Measurements from ENCODE around the gene PTBP3.
"Not testable (repeated sequence)": the region's sequence is repeated elsewhere in the genome, so short reads cannot be mapped to it uniquely, and the experiment has no call there.

Gene PTBP3

DNA sequence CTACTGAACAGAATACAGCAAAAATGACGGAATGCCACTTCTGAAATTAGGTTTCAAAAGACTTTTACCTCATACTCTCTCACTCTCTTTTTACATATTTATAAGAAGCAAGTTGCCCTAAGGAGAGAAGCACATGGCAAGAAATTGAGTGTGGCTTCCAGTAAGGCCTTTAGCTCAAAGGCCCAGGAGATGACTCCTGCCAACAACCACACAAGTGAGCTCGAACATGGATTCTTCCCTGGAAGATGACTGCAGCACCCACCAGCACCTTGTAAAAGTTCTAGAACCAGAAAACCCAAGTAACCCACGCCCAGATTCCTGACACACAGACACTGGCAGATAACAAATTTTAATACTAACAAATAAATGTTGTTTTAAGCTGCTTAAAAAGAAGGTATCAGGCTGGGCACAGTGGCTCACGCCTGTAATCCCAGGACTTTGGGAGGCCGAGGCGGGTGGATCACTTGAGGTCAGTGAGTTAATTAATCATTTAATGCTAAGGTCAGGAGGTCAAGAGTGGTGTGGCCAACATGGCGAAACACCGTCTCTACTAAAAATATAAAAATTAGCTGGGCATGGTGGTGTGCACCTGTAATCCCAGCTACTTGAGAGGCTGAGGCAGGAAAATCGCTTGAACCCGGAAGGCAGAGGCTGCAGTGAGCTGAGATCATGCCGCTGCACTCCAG, 17.0 kb downstream of the PTBP3 start:
- DNase-seq, result no peak

DNA sequence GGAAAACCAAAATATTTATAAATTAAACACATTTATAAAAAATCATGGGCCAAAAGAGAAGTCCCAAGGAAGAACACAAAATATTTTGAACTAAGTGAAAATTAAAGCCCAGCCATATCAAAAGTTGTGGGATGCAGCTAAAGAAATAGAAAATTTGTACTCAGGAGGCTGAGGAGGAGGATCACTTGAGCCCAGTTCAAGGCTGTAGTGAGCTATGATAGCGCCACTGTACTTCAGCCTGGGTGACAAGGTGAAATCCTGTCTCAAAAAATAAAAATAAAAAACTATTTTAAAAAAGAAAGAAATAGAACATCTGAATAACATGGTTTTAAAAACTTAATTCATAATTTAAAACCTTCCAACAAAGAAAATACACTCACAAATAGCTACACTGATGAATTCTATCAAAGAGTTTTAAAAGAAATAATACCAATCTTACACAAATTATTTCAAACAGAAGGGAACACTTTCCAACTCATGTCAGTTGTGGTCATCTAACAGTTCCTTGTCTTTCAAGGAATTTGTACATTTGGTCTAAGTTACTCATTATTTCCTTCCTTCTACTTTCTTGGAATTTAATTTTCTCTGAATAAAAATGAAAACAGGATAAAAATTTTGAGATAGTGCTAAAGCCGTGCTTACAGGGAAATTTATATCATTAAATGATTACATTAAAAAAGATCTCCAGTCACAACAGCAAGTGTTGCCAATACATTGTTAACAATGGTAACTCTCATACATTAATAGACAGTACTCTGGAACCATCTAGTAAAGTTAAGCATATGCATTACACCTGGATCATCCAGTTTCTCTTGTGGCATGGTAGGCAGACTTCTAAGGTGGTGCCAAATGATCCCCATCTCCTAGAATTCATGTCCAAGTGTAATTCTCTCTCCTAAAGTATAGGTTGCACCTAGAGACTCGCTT, 17.8 kb downstream of the PTBP3 start:
- DNase-seq, result no peak

DNA sequence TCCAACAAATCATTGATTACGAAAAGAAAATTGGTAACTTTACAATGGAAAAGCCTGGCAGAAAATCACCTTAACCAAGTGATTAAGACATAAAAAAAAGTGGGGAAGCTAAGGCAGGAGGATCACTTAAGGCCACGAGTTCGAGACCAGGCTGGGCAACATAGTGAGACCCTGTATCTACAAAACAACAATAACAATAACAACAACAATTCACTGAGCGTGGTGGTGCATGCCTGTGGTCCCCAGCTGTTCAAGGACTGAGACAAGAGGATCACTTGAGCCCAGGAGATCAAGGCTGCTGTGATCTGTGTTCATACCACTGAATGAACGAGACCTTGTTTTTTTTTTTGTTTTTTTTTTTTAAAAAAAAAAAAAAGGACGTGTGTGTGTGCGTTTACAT, 21.3 kb downstream of the PTBP3 start:
- DNase-seq, result no peak

DNA sequence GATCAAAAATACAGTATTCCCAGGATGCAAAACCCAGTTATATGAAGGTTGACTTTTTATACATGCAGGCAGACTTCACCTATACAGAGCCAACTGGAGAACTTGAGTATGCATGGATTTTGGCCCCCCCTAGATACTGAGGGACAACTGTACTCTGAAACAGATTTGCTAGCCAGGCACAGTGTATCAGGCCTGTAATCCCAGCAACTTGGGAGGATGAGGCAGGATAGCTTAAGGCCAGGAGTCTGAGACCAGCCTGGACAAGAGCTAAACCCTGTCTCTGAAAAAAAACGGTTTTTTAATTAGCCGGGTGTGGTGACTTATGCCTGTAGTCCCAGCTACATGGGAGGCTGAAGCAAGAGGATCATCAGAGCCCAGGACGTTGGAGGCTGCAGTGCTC, 21.9 kb downstream of the PTBP3 start:
- no peak for DNase-seq

DNA sequence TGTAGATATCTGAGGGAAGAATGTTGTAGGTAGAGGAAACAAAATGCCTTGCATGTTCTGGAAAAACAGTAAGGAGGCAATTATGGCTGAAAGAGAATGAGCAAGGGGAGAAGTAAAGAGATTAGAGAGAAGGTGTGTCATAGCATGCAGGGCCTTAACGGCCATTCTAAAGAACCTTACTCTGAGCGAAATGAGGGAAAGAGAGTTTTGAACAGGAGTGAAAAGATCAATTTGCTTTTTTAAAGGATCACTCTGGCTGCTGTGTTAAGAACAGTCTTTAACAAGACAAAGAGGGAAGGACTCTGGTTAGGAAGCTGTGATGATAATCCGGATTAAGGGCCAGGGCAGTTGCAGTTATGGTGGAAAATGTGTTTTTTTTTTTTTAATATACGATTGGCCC, 22.6 kb downstream of the PTBP3 start:
- no peak for DNase-seq

DNA sequence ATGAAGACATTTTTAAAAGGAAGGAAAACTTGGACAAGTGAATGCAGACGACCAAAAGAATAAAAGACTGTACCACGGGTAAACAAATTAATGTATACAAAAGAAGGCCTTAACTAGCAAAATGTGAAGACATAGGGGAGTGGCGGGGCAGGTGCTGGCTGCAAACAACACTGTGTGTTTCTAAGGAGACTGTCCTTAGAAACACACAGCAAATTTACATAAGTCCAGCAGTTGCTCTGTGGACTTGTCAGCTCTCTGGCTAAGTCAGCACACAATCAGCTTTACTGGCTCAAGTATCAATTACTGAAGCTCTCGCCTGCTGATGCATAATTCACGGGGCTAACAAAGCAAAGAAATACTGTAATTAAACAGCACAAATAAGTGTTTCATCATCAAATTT, 24.8 kb downstream of the PTBP3 start:
- DNase-seq, result no peak

DNA sequence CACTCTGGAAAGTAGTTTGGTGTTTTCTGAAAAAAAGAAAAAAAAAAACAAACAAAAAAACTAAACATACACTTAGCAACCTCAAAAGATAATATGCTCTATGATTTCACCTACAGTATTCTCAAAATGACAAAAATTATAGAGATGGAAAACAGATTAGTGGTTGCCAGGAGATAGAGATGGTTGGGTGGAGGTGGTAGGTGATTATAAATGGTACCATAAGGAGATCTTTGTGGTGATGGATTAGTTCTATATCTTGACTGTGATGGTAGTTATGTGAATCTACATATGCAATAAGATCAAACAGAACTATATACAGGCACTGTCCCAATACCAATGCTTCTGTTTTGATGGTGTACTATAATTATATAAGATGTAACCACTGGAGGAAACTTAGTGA, 32.0 kb downstream of the PTBP3 start:
- DNase-seq, result no peak

DNA sequence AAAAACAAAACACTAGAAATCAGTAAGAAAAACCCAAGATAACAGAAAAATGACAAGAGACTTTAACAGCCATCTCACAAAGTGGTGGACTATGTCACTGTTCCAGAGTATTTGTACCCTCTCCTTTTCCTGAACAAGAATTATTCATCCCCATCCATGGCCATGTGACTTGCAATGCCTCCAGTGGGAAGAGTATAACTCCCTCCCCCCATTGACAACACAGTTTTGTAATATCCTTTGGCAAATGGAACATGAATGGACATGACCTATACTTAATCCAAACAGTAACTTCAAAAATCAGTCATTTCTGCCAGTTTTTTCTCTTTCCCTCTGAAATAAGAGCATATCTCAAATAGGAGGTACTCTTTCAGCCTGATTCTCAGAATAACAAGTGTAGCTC, 33.9 kb downstream of the PTBP3 start:
- peak; percentile 46 for DNase-seq

DNA sequence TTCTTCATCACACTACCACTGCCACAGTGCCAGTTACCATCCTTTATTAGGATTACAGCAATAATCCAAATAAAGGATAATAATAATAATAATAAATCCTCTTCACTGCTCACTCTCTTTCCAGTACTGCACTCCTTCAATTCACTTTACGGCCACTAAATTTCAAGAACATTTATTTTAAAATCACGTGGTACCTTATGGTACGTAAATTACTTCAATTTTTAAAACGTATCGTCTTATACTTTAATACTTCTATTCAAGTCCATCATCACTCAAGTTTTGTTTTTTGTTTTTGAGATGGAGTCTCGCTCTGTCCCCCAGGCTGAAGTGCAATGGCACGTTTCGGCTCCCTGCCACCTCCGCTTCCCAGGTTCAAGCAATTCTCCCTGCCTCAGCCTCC, 36.5 kb downstream of the PTBP3 start:
- no peak for DNase-seq

DNA sequence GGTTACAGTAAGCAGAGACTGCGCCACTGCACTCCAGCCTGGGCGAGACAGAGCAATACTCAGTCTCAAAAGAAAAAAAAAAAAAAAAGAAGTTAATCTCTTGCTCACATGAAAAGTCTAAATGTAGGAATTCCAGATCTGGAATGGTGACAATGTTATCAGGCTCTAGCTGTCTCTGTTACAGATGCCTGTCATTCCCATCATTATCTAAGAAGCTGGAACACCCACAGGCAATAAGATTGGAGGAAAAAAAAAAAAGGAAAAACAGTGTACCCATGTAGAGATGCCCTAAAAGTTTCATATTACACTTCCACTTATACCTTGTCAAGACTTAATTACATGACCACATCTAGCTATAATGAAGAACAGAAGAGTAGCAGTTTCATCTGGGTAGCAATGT, 38.2 kb downstream of the PTBP3 start:
- no peak for DNase-seq

DNA sequence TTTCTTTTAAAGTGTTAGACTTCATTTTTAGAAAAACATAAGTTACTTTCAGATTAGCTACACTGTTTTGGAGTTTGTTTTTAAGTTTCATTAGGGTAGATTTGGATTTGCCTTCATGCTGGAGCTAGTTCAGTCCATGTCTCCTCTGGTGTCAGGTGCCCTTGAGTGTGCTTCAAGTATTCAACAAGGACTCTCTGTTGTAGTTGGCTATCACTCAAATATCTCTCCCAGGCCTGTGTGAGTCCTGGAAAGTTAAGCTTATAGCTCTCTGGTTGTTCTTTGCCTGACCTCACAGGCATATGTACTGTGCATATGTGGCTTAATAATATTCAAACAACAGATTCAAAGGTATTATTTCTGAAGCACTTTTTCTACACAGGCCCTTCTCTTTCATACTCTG, 45.4 kb downstream of the PTBP3 start:
- no peak for DNase-seq

DNA sequence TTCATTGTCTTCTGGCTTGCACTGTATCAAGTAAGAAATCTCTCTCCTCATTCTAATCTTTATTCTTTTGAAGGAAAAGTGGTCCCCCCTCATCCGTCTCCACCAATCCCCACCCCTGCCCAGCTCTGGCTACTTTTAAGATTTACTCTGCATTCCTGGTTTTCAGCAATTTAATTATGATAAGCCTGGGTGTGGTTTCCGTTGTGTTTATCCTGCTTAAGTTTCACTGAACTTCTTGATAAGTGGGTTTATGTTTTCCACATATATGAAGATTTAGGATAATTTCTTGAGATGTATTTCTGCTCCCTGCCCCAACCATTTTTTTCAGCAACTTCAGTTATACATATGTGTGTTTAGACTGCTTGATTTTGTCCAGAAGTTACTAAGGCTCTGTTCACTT, 46.5 kb downstream of the PTBP3 start:
- DNase-seq, result no peak

DNA sequence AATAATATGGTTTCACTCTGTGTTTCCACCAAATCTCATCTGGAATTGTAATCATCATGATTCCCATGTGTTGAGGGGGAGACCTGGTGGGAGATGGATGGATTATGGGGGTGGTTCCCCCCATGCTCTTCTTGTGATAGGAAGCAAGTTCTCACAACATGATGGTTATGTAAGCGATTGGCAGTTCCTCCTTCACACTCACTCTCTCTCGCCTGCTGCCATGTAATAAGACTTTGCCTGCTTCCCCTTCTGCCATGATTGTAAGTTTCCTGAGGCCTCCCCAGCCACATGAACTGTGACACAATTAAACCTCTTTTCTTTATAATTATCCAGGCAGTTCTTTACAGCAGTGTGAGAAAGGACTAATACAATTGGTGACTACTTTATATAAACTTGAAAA, 48.4 kb downstream of the PTBP3 start:
- DNase-seq, result no peak

DNA sequence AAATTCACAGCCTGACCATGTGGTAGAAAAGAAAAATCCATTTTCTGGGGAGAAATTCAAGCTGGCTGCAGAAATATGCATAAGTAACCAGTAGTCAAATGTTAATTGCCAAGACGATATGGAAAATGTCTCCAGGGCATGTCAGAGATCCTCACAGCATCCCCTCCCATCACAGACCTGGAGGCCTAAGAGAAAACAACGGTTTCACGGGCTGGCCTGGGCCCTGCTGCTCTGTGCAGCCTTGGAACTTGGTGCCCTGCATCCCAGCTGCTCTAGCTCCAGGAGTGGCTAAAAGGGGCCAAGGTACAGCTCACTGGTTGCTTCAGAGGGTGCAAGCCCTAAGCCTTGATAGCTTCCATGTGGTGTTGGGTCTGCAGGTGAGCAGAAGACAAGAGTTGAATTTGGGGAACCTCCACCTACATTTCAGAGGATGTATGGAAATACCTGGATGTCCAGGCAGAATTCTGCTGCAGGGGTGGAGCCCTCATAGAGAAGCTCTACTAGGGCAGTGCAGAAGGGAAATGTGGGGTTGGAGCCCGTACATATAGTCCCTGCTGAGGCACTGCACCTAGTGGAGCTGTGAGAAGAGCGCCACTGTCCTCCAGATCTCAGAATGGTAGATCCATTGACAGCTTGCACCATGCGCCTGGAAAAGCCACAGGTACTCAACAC, 49.7 kb downstream of the PTBP3 start:
- no peak for DNase-seq

DNA sequence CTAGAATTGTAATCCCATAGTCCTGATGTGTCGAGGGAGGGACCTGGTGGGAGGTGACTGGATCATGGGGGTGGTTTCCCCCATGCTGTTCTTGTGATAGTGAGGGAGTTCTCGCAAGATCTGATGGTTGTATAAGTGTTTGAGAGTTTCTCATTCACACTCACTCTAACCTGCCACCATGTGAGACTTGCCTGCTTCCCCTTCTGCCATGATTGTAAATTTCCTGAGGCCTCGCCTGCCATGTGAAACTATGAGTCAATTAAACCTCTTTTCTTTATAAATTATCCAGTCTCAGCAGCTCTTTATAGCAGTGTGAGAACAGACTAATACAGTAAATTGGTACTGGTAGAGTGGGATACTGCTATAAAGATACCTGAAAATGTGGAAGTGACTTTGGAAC, 50.6 kb downstream of the PTBP3 start:
- DNase-seq, result not testable (repeated sequence)

DNA sequence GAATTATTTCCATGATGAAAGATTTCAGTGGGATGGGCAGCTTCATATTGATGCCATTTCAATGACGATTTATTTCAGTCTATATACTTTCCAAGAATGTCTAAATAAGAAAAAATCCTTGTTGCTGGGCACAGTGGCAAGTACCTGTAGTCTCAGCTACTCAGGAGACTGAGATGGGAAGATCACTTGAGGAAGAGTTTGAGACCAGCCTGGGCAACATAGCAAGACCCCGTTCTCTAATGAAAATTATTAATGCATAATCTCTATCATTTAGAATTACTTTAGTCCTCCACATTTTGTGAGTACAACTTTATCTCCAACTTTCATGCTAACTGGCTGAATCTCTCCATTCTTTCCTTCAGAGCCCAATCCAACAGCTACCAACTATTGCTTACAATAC, 52.5 kb downstream of the PTBP3 start:
- DNase-seq, result no peak

DNA sequence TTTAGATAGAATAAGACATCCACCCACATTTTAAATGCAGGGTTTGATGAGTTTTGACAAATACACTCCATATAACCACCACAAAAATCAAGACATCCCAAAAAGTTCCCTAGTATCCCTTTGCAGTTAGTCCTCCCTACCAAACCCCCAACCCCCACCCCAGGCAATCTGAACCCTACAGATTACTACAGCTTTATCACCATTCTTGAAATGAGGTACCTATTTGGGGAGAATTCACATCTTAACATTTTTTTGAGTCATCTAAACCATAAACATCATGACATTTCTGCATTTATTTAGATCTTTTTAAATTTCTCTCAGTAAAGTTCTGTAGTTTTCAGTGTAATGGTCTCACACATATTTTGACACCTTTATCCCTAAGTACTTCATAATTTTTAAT, 53.9 kb downstream of the PTBP3 start:
- no peak for DNase-seq

DNA sequence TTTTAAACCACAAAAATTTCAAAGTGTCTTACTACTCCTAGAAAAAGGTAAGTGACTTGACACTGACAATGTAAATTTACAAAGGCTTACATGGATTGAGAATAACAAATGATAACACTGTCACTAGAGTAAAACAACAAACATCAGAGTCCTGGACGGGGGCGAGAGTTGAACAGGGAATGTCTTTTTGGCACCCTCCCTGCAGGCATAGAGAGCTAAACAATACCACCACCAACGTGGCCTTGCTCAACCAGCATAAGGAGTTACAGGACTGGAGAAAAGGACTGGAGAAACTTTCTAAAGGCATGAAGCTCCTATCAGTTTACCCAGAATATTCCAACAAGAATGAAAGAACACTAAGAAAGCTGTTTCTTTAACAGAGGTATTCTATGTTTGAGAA, 55.3 kb downstream of the PTBP3 start:
- no peak for DNase-seq

DNA sequence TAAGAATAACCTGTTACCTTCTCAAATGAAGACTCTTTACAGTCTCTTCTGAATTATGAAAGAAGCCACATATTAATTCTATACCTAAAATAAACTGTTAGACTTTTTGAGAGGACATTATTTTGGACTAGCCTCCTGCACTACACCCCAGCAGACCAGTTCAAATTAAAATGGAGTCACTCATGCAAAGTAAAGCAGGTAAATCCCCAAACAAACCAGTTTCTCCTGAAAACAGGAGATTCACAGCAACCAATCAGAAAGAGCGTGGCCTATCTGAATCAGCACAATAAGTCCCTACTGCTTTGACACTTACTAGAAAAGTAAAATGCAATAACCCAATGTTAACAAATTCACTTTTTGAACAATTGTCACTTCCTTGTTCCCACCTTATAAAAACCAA, 58.8 kb downstream of the PTBP3 start:
- no peak for DNase-seq

DNA sequence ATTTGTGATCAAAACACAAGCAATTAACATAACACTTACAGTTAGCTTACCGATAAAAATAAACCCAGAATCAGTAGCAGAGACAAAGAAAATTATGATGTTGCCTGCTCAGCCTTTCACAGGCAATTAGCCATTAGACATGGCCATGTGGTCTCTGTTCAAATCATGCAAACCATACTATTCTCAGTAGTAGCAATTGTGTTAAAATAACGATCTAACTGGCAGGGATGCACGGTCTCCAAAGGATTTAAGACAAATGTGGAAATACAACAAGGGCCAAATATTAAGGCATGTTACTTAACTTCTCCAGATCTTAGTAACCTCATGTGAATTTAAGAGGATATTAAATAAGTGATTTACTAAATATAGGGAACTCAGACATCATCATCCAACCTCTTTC, 59.5 kb downstream of the PTBP3 start:
- no peak for DNase-seq

DNA sequence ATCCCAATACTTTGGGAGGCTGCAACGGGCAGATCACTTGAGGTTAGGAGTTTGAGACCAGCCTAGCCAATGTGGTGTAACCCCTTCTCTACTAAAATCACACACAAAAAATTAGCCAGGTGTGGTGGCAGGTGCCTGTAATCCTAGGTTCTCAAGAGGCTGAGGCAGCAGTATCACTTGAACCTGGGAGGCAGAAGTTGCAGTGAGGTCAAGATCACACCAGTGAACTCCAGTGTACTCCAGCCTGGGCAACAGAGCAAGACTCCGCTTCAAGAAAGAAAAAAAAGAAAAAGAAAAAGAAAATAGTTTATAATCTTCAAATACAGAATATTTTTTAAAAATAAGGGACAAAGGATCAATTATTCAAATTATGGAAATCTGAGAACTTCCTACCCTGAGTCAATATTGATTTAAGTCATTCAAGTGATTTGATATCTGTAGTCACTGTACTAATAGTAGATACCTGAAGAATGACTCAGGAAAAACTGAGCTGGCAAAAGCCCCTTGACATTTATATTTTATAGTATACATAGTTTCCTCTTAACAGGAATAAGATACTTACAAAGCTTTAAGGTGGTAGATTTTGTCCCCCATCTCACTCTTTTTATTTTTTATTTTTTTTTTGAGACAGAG, 61.8 kb downstream of the PTBP3 start:
- DNase-seq, result peak; percentile 45

DNA sequence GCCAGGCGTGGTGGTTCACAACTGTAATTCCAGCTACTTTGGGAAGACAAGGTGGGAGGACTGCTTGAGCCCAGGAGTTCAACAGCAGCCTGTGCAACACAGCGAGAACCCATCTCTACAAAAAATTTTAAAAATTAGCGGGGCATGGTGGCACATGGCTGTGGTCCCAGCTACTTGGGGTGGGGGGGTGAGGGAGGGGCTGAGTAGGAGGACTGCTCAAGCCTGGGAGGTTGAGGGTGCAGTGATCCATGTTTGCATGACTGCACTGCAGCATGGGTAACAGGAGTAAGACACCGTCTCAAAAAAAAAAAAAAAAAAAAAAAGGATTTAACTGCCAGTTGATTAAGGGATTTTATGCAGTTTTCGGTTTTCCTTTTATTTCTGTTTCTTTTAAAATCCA, 65.0 kb downstream of the PTBP3 start:
- DNase-seq, result no peak

DNA sequence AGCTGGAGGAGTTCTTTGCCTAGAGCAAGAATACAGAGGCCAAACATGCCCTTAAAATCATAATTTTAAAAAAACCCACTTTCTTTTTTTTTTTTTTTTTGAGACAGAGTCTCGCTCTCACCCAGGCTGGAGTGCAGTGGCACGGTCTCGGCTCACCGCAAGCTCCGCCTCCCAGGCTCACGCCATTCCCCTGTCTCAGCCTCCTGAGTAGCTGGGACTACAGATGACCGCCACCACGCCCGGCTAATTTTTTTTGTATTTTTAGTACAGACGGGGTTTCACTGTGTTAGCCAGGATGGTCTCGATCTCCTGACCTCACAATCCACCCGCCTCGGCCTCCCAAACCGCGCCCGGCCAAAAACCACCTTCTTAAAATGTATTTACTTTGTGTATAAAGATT, 66.3 kb downstream of the PTBP3 start:
- DNase-seq, result not testable (repeated sequence)

DNA sequence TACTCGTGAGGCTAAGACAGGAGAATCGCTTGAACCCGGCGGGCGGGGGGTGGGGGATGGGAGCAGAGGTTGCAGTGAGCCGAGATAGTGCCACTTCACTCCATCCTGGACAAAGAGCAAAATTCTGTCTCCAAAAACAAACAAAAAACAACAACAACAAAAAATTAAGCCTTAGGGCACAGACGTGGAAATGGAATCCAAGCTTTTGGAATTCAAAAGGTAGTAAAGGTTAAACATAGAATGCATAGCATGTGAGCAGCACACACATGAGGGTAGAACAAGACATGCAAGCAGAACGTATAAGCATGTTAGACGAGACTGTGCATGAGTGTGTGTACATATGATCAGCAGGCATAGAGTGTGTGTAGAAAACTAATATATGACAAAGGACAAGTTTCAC, 68.0 kb downstream of the PTBP3 start:
- DNase-seq, result no peak
